M059J (cell line): Measurements from ENCODE around the gene CLSTN2. TPM values are rescaled to one million over a fixed set of nuclear protein-coding genes. Genes with fewer than 3 reads are reported as not detected.

Experiments used
- DNase-seq: peaks from one replicate; pipeline ENCODE4 v3.0.0-alpha.2; 2012; ENCODE audit warnings: low read depth
- total RNA-seq: library from RNA; depleted of rRNA; stranded (reverse); fragments of >200 nt; shearing (Covaris generic); gene quantifications from 2 replicates; pipeline ENCODE4 v1.2.3, GENCODE V29; 2014

CLSTN2 gene
- total RNA-seq, 1 experiment from 2014 or later: 7.6 TPM

- DNase-seq: no peak
Measured at GRCh38 chr3:140274429-140274828, 339.4 kb downstream of the CLSTN2 start.

- DNase-seq: peak; percentile 34
Measured at GRCh38 chr3:140276703-140277102, 341.7 kb downstream of the CLSTN2 start.

GRCh38 chr3:140277886-140278285 lies 342.9 kb downstream of the CLSTN2 start:
- DNase-seq: no peak

- no peak for DNase-seq
Measured at GRCh38 chr3:140284372-140284771, 349.4 kb downstream of the CLSTN2 start.

GRCh38 chr3:140285380-140285779 lies 350.4 kb downstream of the CLSTN2 start:
- no peak for DNase-seq

GRCh38 chr3:140288595-140288994 lies 353.6 kb downstream of the CLSTN2 start:
- peak; percentile 61 for DNase-seq

- DNase-seq: peak; percentile 65
Measured at GRCh38 chr3:140290105-140290504, 355.1 kb downstream of the CLSTN2 start.

- peak; percentile 69 for DNase-seq
Measured at GRCh38 chr3:140292170-140292569, 357.2 kb downstream of the CLSTN2 start.

GRCh38 chr3:140292684-140293083 lies 357.7 kb downstream of the CLSTN2 start:
- DNase-seq: peak; percentile 97

GRCh38 chr3:140294058-140294457 lies 359.1 kb downstream of the CLSTN2 start:
- DNase-seq: no peak

- peak; percentile 35 for DNase-seq
Measured at GRCh38 chr3:140296796-140297352, 361.9 kb downstream of the CLSTN2 start.

GRCh38 chr3:140298043-140298442 lies 363.1 kb downstream of the CLSTN2 start:
- DNase-seq: no peak

- DNase-seq: no peak
Measured at GRCh38 chr3:140298569-140299070, 363.6 kb downstream of the CLSTN2 start.

- DNase-seq: no peak
Measured at GRCh38 chr3:140303875-140304274, 368.9 kb downstream of the CLSTN2 start.

- no peak for DNase-seq
Measured at GRCh38 chr3:140308535-140308934, 373.6 kb downstream of the CLSTN2 start.

GRCh38 chr3:140311428-140311827 lies 376.4 kb downstream of the CLSTN2 start:
- DNase-seq: no peak

GRCh38 chr3:140315955-140316354 lies 381.0 kb downstream of the CLSTN2 start:
- no peak for DNase-seq

- no peak for DNase-seq
Measured at GRCh38 chr3:140316466-140316865, 381.5 kb downstream of the CLSTN2 start.

- peak; percentile 12 for DNase-seq
Measured at GRCh38 chr3:140316868-140317400, 381.9 kb downstream of the CLSTN2 start.

GRCh38 chr3:140319739-140320138 lies 384.8 kb downstream of the CLSTN2 start:
- DNase-seq: no peak

- peak; percentile 45 for DNase-seq
Measured at GRCh38 chr3:140323561-140323960, 388.6 kb downstream of the CLSTN2 start.

- DNase-seq: no peak
Measured at GRCh38 chr3:140332131-140332530, 397.1 kb downstream of the CLSTN2 start.

- DNase-seq: peak; percentile 42
Measured at GRCh38 chr3:140334132-140334929, 399.3 kb downstream of the CLSTN2 start.
